H1 (cell line): ENCODE results near the gene ZNRF3. TPM values are rescaled to one million over a fixed set of nuclear protein-coding genes. Genes with fewer than 3 reads are reported as not detected.

Experiments used
- KDM1A ChIP-seq: fragments of 200-600, 300-600 bp; sonication (generic); IDR thresholded peaks from 2 replicates; pipeline ENCODE4 v1.7.1; 2016; ENCODE audit warnings: mild to moderate bottlenecking, low read length, borderline replicate concordance
- MAFK ChIP-seq: IDR thresholded peaks from 2 replicates; pipeline ENCODE4 v1.6.1; 2012; ENCODE audit warnings: low read depth, mild to moderate bottlenecking, improper control_type of control experiment, low read length
- SIN3A ChIP-seq, 2 experiments: IDR thresholded peaks in 1 of 2; conservative IDR thresholded peaks in 1 of 2; 2 replicates each; pipeline ENCODE4 v1.6.1; 2011 to 2012; ENCODE audit warnings: low read length in 2 of 2, improper control_type of control experiment in 1 of 2, low read depth in 1 of 2, mild to moderate bottlenecking in 1 of 2
- polyA plus RNA-seq, 7 experiments: library from polyadenylated mRNA; depleted of rRNA in 3 of 7; stranded (reverse) in 5 of 7; unstranded in 2 of 7; fragments of >200 nt in 5 of 7; fragments of 200-250 nt in 2 of 7; gene quantifications; 1 replicate in 5 of 7; 2 replicates in 1 of 7; 4 replicates in 1 of 7; pipeline versions ENCODE4 v1.2.1 to v1.2.3, GENCODE V29; 2011 to 2013; ENCODE audit warnings: missing spikeins in 2 of 7, mixed read lengths in 2 of 7
- total RNA-seq: library from RNA; stranded (reverse); fragmentation: NEBNext Ultra II Directional; extraction: Animal tissue kit (Norgen Biotek cat#: 25700); gene quantifications from 2 replicates; pipeline ENCODE4 v1.2.1, GENCODE V29; 2021

ZNRF3 gene
- total and polyA plus RNA-seq, 2 of the 8 experiments (the other 6 are each of a cell fraction or from before 2014, with no cell fraction given) = 14.1 to 21.7 TPM

DNA sequence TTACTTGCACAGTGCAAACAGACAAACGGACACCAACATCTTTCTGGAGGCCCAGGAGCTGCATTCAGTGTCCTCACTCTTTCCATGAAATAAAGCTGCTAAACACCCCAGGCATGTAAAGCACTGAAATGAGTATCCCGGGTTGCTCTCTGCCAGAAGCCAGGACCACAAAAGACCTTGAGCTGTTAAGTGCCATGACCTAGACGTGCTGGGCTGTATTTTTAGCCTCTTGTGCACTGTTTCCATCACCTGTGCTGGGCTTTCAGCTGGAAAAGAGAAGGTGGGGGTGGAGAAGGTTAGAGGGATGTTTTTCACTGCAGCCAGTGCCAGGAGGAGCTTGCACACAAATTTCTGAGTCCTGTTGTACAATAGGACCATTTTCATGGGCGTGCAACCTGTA is 186.1 kb downstream of the ZNRF3 start (continued):
- TF ChIP-seq MAFK = no peak
- no peak for TF ChIP-seq KDM1A
- TF ChIP-seq SIN3A (conservative IDR thresholded peaks at IDR 0.05 in 1 of 2, IDR thresholded peaks at IDR 0.05 in 1 of 2; ENCODE audit: low read depth in 1 of 2, low read length in 2 of 2) = no peak
